ENCODE measurements around the gene EXOC4.

DNA sequence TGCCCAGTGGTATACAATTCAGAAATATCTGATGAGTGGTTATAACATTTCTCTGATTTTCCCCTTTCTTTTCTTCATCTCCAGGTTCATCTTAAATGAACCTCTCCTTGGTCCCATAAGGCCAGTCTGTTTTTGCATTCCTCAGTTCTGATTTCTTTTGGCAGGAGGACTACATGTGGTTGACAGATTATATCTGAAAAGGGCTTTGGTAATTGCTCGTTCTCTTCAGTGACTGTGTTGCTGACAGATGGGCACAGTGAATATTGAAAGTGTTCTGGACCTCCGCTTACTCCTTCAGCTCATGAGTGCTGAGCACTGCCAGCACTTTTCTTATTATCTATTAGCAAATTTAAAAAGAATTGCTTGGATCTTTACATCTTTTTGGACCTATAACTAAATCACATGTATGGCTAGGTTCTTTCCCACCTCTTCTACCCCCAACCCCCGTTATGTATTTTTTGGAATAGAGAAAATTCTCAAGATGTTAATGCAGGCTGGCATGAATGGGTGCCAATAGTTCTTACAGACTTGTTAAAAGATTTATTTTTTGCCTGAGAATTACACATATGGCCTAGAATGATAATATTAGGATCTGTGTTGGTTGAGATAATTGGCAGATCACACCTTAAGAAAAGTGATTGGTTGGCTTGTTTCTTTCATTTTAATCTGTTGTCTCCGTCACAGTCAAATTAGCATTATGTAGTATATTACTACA is 323.0 kb downstream of the EXOC4 start:
- TF ChIP-seq, protein P1, sequence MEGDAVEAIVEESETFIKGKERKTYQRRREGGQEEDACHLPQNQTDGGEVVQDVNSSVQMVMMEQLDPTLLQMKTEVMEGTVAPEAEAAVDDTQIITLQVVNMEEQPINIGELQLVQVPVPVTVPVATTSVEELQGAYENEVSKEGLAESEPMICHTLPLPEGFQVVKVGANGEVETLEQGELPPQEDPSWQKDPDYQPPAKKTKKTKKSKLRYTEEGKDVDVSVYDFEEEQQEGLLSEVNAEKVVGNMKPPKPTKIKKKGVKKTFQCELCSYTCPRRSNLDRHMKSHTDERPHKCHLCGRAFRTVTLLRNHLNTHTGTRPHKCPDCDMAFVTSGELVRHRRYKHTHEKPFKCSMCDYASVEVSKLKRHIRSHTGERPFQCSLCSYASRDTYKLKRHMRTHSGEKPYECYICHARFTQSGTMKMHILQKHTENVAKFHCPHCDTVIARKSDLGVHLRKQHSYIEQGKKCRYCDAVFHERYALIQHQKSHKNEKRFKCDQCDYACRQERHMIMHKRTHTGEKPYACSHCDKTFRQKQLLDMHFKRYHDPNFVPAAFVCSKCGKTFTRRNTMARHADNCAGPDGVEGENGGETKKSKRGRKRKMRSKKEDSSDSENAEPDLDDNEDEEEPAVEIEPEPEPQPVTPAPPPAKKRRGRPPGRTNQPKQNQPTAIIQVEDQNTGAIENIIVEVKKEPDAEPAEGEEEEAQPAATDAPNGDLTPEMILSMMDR (IDR thresholded peaks at IDR 0.05) = no peak
- TF ChIP-seq POLR2A (IDR thresholded peaks at IDR 0.05) = no peak

Data from lower leg skin (tissue), 3 donors.